Glutamatergic neuron (in vitro differentiated cells): Measurements from ENCODE around the gene ADGRB3. TPM values are rescaled to one million over a fixed set of nuclear protein-coding genes. Genes with fewer than 3 reads are reported as not detected.
"Not testable (repeated sequence)": the region's sequence is repeated elsewhere in the genome, so short reads cannot be mapped to it uniquely, and the experiment has no call there.

Source experiments
- DNase-seq: peaks from one replicate; pipeline ENCODE4 v3.0.0; 2022
- H3K27ac Mint-ChIP-seq: one replicate; pipeline ENCODE4 v1.8.0; 2020; ENCODE audit warnings: mild to moderate bottlenecking, mixed read lengths, inconsistent platforms; ENCODE audit not compliant: unreplicated experiment
- H3K27me3 Mint-ChIP-seq: one replicate; pipeline ENCODE4 v1.8.0; 2020; ENCODE audit warnings: mild to moderate bottlenecking, moderate library complexity, mixed read lengths, inconsistent platforms; ENCODE audit not compliant: unreplicated experiment
- H3K36me3 Mint-ChIP-seq: one replicate; pipeline ENCODE4 v1.8.0; 2020; ENCODE audit warnings: mild to moderate bottlenecking, mixed read lengths, inconsistent platforms; ENCODE audit not compliant: unreplicated experiment
- H3K4me1 Mint-ChIP-seq: one replicate; pipeline ENCODE4 v1.8.0; 2020; ENCODE audit warnings: mild to moderate bottlenecking, low read depth, mixed read lengths, inconsistent platforms; ENCODE audit not compliant: unreplicated experiment
- H3K4me3 Mint-ChIP-seq: one replicate; pipeline ENCODE4 v1.8.0; 2020; ENCODE audit warnings: mild to moderate bottlenecking, mixed read lengths, inconsistent platforms; ENCODE audit not compliant: unreplicated experiment
- H3K9me3 Mint-ChIP-seq: one replicate; pipeline ENCODE4 v1.8.0; 2020; ENCODE audit warnings: mild to moderate bottlenecking, moderate library complexity, mixed read lengths, inconsistent platforms; ENCODE audit not compliant: unreplicated experiment
- CTCF ChIP-seq: fragments of 200-600 bp; sonication (generic); IDR thresholded peaks from one replicate; pipeline ENCODE4 v1.5.0; 2021; ENCODE audit not compliant: partially characterized antibody, unreplicated experiment
- total RNA-seq: library from RNA; stranded (reverse); fragmentation: NEBNext Ultra II Directional; extraction: Animal tissue kit (Norgen Biotek cat#: 25700); gene quantifications from one replicate; pipeline ENCODE4 v1.2.1, GENCODE V29; 2021; ENCODE audit not compliant: unreplicated experiment

Gene ADGRB3
- total RNA-seq, 1 donor from 2014 or later = 7.3 TPM

DNA sequence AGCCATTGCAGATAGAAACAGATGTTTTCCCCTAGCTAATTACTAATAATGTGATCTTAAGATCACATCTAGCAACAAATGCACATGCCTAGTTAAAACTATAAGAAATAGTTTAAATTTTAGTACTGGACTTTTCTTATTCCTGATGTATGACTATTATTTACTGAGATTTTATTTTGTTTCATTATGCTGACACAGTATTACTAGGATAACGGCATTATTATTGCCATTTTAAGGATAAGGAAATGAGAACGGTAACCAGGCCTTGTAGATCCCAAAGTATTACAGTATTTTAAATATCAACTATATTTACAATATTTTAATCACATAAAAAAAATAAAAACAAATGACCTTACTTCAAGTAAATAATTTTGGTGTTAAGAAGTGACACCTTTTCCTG lies 240.3 kb downstream of the ADGRB3 start:
- no peak overlapping the region for H3K27ac Mint-ChIP-seq
- TF ChIP-seq CTCF = no peak
- H3K27me3 Mint-ChIP-seq = peaks cover 2% of the 10 kb centered on the region
- no peak for DNase-seq
- peaks cover 4% of the 10 kb centered on the region for H3K9me3 Mint-ChIP-seq
- peaks cover 7% of the 10 kb centered on the region for H3K4me1 Mint-ChIP-seq
- H3K4me3 Mint-ChIP-seq = no peak overlapping the region
- no peaks in the 10 kb centered on the region for H3K36me3 Mint-ChIP-seq

DNA sequence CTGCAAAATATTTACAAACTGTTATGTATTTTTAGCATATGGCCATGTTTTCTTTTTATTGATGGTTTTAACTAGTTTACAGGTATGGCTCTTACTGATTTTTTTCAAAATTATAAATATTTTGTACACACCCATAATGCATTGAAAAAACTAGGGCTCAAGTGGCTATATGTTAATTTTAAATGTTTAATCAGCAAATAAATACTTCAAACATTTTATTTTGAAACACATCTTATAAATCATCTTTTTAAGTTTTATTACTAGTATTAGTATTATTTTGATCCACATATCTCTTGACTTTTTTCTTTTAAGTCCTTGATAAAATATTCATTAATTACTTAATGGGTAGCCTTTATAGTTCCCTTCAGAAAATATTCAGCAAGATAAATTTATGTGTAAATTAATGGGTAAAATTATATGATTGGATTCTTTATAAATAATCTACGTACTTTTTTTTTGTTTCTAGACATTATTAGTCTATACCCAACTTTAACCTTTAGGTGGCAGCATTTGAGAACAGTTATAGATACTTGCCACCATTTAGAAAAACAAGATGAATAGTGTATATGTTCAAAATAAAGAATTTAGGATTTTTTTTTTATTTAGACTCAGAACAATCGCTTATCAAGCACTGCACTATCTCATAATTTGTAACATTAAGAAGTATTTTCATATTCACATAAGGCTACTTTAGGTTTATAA lies 241.9 kb downstream of the ADGRB3 start:
- H3K4me1 Mint-ChIP-seq = peaks cover 8% of the 10 kb centered on the region
- TF ChIP-seq CTCF = peak; percentile 66
- DNase-seq = no peak
- peaks cover 4% of the 10 kb centered on the region for H3K9me3 Mint-ChIP-seq
- H3K4me3 Mint-ChIP-seq = no peak overlapping the region
- peaks cover 2% of the 10 kb centered on the region for H3K27me3 Mint-ChIP-seq
- no peaks in the 10 kb centered on the region for H3K36me3 Mint-ChIP-seq
- no peak overlapping the region for H3K27ac Mint-ChIP-seq

- H3K27me3 Mint-ChIP-seq = peaks cover 2% of the 10 kb centered on the region
- no peaks in the 10 kb centered on the region for H3K36me3 Mint-ChIP-seq
- DNase-seq = no peak
- no peak for TF ChIP-seq CTCF
- peaks cover 8% of the 10 kb centered on the region for H3K4me1 Mint-ChIP-seq
- H3K4me3 Mint-ChIP-seq = no peak overlapping the region
- H3K27ac Mint-ChIP-seq = no peak overlapping the region
- H3K9me3 Mint-ChIP-seq = peaks cover 4% of the 10 kb centered on the region
These were observed 245.2 kb downstream of the ADGRB3 start for GRCh38 chr6:68880050-68880813.

DNA sequence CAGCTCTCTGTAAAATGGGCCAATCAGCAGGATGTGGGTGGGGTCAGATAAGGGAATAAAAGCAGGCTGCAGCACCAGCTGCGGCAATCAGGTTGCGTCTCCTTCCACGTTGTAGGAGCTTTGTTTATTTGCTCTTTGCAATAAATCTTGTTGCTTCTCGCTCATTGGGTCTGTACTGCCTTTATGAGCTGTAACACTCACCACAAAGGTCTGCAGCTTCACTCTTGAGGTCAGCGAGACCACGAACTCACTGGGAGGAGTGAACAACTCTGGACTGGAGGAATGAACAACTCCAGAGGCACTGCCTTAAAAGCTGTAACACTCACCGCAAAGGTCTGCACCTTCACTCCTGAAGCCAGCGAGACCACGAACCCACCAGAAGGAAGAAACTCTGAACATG lies 248.2 kb downstream of the ADGRB3 start:
- H3K4me1 Mint-ChIP-seq, H3K27ac Mint-ChIP-seq, H3K36me3 Mint-ChIP-seq, H3K27me3 Mint-ChIP-seq, DNase-seq, H3K9me3 Mint-ChIP-seq, H3K4me3 Mint-ChIP-seq: not testable (repeated sequence)

GRCh38 chr6:68891419-68891818 lies 256.3 kb downstream of the ADGRB3 start:
- no peak overlapping the region for H3K27ac Mint-ChIP-seq
- no peak overlapping the region for H3K4me3 Mint-ChIP-seq
- H3K27me3 Mint-ChIP-seq = no peaks in the 10 kb centered on the region
- H3K4me1 Mint-ChIP-seq = no peaks in the 10 kb centered on the region
- no peak for DNase-seq
- no peak for TF ChIP-seq CTCF
- H3K36me3 Mint-ChIP-seq = peaks cover 7% of the 10 kb centered on the region
- H3K9me3 Mint-ChIP-seq = no peaks in the 10 kb centered on the region
